GM21526 (cell line): ENCODE measurements around the gene TRABD2B.

Experiments used
- ATAC-seq: cut with Tn5 transposase; IDR thresholded peaks from one replicate; pipeline ENCODE4 v1.9.1; 2021; ENCODE audit warnings: moderate library complexity; ENCODE audit not compliant: unreplicated experiment, low FRiP score

The TRABD2B gene

DNA sequence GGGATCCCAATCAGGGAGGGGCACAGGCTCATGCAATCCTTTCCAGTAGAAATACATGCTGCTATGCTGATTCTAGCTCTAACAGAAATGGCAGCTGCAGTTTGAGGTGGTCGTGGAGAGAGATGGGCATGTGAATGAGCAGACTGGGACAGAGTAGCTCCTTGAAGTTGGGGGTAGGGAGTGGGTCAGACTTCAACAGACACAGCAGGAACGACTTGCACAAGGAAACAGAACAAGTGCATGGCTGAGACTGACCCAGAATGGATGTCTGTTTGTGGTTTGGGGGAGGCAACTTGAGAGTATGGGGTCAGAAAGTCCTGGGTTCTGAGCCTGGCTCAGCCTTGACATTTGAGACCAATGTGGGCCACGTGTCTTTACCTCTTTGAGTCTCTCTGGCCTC is 25.1 kb upstream of the TRABD2B start:
- no peak for ATAC-seq

DNA sequence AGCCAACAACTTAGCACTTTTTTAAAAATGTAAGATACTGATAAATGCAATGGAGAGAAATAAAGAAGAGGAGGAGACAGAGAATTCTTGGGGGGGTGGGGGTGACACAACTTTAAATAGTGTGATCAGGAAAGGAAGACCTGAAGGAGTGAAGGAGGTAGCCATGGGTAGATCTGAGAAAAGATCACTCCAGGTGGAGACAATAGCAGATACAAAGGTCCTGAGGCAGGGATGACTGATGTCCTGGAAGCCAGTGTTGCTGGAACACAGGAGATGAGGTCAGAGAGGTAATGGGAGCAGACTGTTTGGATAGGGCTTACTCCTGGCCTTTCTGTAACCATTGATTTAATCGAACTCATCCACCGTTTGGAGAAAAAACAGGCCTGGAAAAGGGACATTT is 24.6 kb upstream of the TRABD2B start:
- ATAC-seq: no peak

DNA sequence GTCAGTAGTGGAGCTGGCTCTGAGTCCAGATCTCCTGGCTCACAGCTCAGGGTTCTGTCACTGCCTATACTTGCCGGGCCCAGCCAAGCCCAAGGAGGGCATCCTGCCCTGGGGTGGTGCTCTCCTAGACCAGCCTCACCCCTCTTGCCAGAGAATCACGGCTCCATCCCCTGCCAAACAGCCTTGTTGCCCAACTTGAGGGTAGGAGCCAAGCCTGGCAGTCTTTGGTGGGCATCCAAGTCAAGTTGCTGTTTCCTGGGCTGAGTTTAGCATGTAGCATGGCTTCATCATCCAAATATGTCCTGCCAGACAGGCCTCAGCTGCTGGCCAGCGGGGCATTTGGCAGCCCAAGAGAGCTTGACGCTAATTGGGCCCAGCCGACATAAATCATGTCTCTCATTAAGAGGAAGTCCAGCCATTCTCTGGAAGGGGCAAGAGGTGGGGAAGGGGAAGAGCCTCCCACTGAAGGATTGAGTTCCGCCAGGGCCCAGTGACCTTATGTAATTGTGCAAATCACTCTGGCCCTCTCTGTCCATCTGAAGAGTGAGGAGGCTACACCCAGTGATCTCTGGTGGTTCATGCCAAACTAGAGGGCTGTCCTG is 22.6 kb upstream of the TRABD2B start:
- no peak for ATAC-seq

DNA sequence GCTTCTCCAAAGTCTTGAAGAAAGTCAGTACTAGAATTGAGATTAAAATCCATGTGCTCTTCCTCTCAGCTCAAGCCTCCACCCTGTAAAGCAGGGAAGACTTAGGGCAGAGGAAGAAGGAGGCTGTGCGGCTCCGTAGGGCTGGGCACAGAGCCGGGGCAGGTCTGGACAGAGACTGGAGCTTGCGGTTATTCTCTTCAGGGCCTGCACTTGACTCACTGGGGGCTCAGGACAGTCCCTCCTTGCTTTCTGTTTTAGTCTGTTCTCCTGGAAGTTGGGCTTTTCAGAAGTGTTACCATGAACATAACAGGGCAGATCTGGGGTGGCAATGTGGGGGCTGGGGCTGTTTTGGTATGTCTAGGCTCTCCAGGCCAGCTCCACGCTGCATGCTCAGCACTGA is 21.6 kb upstream of the TRABD2B start:
- no peak for ATAC-seq

DNA sequence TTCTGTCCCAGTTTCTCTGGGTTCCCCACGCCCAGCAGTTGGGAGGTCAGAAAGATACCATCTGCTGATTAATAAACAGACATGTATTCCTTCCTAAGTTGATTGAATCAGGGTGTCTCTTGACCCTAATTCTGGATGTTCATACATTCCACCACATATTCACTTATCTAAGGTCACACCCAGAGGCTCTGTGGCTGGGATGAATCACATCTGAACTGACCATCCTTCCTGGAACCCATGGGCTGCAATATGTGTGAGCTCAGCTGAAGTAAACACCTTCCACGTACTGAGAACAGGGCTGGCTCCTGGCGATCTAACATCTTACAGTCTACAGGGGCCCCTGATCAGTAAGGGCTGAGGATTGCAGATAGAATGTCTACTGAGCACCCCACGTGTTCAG is 20.5 kb upstream of the TRABD2B start:
- no peak for ATAC-seq

DNA sequence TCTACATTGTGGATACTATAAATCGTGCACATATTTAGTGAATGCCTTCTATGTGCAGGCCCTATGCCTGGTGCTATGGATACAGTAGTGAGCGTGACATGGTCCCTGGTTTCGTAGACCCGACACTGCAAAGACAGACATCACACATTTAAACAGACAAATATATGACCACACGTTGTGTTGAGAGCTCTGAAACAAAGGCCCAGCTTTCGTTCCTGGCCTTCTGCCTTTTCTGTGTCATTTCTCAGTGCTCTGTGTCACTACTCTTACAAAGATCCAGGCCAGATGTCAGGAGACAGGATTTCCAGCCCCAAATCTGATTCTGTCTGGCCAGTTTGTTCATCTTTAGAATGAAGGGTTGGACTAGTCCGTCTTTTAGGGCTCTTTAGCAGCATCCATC is 19.3 kb upstream of the TRABD2B start:
- no peak for ATAC-seq

DNA sequence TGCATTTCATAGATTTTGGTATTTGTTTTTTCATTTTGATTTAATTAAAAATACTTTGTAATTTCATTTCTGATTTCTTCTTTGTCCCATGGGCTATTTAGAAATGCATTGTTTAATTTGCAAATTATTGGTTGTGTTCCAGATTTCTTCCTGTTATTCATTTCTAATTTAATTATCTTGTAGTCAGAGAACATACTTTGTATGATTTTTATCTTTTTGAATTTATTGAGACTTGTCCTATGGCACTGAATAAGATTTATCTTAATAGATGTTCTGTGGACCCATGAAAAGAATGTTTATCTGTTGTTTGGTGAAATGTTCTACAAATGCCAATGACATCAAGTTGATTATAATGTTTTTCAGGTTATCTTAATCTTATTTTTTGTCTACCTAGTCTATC is 16.1 kb upstream of the TRABD2B start:
- no peak for ATAC-seq

DNA sequence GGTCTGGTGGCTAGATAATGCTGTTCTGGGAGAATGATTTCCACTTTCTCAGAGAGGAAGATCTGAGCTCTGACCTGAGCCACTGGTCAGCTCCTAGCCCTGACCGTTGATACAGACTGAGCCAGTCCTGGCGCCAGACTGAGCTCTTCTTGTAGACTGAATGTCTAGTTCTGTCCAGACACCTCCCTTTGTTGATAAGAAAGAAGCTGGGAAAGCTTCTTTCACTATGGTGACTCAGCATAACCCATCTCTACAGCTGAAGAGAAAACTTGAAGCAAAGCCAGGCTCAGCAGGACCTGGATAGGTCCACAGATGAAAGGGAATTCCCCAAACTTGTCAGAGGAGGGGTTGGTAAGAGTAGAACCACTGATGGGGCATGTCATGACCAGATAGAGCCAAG is 9.9 kb upstream of the TRABD2B start:
- no peak for ATAC-seq

DNA sequence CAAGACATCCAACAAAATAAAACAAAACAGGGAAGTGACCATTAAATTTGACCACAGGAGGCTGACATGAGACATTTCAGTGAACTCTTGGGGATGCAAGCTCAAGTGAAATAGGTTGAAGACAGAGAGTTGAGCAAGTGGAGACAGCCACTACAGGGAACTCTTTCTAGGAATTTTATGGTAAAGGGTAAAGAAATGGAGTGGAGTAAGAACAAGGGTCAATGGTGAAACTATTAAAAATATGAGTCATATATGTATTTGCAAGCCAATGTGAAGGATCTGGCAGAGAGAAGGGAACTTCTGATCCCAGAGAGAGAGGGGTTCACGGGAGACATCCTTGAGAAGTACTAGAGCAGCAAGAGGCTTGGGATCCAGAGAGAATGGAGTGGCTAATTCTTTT is 9.1 kb upstream of the TRABD2B start:
- ATAC-seq: no peak

DNA sequence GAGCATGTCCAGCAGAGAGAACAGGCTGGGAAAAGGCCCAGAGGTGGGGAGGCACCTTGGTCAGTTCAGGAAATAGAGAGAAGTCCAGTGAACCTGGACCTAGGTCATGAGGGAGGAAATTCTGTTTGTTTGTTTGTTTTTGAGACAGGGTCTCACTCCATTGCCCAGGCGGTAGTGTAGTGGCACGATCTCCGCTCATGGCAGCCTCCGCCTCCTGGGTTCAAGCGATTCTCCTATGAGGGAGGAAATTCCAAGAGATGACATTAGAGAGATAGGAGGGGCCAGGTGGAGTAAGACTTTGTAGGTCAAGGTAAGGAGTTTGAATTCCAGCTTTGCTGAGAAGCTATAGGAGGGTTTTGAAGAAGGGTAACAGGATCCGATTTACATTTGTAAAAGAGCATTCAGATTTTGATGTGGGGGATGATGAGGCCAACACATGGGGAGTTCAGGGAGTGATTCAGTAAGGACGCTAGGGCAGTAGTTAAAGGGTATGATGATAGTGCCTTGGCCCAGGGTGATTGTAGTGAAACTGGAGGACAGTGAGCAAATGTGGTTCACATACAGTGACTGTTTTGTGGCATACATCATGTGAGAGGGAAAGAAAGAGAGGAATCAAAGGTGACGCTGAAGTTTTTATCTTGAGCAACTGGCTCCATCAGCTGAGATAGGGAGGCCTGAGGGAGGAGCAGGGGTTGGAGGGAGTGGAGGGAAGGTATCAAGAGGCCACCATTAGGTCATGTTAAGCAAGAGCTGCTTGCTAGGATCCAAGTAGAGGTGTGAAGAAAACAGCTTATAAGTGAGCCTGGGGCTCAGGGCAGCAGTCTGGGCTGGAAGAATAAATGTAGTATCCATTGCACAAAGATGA is 8.3 kb upstream of the TRABD2B start:
- ATAC-seq: no peak

DNA sequence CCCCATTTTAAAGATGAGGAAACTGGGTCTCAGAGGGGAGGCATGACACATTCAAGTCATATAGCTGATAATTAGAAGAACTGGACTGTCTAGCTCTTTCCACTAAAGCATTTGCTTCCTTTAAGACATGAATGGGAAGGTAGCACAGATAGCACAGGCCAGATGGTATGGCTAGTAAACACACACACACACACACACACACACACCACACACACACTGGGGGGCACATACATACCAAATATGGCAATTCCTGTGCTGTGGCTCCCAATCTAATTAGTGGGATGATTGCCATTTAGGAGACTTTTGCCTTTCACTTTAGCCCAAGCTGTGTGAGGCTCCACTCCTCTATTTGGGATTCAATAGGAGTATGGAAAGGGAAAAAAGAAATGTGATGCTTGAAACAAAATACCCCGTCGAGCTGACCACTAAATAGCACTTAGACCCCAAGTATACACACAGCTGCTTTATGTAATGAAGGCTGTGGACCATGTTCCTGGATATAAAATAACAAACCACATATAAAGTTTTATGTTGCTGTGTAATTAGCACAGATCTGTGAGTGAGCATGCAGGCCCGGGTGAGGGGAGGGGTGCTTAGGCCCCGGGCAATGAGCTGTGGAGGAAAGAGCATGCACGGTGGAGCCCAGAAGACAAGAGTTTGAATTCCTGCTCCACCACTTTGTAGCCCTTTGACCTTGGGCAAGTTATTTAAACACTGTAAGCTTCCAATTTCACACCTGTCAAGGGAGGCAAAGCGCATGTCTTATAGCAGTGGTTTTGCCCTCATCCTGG is 6.8 kb upstream of the TRABD2B start:
- ATAC-seq: no peak

DNA sequence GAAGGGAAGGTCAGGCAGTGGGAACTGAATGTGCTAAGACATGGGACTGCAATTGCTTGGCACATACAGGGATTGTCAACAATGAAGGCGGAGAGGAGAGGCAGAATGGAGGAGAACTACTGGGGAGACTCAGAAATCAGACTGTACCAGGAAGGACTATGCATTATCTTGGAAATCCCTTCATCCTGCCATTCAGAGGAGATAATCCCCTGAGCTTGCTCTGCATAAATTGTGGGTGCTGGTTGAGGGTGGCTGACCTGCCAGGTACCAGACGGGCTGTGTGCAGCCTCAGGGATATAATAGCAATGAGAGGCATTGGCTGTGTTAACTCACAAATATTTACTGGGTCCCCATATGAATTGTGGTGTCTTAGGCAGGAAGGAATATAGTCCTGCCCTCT is 5.0 kb upstream of the TRABD2B start:
- ATAC-seq: no peak

DNA sequence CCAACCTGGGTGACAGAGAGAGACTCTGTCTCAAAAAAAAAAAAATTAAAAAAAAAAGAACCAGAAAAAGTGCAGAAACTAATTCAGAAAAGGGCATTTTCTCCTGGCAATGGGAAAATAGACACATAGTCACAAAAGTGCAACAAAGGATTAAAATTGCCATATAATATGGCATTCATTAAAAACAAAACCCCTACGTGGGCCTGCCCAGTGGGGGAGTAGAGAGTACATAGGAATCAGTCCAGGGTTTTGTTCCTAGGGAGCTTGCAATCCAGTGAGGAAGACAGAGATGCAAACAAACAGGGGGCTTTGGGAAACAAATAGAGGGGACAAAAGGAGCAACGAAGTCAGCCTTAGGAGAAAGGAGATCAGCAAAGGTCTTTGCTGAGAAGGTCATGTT is 4.5 kb upstream of the TRABD2B start:
- no peak for ATAC-seq

DNA sequence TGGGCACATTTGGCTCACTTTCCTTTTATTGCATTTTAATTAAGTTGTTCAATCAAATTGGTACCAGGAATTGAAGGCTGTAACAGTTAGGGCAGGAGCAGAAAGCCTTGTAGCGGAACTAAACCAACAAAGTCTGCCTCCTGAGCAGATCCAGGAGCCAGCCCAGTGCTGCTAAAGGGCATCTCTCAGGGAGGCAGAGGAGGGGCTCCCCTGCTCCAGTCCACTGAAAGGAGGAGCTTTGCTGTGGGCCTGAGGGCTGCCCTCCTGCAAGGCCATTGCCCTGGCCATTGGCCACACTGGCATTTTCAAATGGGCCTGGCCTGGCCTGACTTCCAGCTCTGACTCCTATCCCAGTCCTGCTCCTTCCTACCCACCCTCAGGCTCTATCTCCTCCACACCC is 3.7 kb upstream of the TRABD2B start:
- ATAC-seq: no peak

DNA sequence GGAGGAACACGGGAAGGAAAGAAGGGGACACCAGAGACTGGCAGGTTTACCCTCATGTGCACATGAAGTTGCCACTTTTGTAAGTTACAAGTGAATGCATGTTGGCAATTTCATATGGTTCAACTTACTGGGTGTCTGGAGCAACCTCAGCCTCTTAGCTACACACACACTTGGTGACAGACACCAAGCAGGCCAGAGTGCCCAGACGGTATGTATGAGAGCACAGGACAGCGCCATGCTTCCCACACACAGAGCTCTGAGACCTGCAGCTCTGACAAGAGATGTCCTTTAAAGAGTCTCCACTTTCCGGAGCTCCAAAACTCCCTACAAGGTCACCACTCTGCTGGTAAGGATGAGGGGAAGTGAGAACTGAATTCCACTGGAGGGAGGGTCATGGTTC is 1.9 kb upstream of the TRABD2B start:
- no peak for ATAC-seq

DNA sequence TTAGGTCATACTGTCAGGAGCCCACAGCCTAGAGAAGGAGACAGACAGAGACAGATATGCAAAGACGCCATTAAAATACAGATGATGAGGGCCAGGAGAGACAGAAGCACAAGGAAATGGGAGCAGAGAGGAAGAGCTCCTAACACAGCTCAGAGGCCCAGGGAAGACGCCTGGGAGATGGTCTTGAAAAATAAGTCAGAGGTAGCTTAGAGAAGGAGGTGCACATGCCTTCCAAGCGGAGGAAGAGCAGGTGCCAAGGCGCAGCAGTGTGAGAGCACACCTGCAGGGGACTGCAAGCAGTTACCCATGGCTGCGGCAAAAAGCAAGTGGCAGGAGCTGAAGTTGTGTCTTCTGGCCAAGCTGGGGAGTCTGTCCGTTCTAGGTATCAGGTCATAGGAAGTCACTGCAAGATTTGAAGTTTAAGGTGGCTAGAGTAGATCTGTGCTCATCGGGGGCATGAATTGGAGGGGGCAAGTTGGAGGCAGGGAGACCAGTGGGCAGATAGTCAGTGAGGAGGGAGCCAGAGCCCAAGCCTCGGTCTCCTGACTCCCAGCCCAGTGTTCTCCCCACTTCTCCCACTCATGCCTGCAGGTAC is 1.3 kb upstream of the TRABD2B start:
- no peak for ATAC-seq

DNA sequence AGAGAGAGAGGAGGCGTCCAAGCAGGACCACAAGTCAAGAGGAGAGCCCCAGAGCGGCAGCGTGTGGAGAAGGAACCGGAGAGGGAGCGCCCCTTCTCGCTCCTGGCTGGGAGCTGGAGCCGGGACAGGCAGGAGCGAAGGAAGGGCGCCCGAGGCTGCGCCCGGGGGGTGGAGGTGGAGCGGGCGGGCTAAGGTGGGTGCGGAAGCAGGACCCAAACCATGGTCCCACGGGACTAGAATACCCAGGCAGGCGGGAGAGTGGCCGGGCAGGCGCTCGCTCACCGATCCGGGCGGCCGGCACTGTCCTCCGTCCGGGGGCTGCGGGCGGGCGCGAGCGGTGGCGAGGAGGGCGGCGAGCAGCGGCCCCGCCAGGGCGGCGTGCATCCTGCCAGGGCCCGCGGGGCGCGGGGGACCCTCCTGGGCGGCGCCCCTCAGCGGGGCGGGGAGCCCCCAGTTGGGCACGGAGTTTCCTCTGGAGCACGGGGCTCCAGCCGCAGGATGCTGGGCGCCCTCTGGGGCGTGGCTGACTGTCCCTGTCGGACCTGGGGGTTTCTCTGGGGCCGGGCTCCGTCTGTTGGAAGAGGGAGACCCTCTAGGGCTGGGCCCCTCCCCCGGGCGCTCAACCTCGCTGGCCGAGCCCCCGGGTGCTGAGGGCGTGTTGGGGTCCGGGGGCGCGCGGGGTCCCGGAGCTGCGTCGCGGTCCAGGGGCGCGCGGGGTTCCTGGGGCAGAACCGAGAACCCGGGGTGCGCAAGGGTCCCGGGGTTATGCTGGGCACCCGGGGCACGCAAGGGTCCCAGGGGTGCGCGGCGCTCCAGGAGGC is 569 bp downstream of the TRABD2B start:
- ATAC-seq: no peak

DNA sequence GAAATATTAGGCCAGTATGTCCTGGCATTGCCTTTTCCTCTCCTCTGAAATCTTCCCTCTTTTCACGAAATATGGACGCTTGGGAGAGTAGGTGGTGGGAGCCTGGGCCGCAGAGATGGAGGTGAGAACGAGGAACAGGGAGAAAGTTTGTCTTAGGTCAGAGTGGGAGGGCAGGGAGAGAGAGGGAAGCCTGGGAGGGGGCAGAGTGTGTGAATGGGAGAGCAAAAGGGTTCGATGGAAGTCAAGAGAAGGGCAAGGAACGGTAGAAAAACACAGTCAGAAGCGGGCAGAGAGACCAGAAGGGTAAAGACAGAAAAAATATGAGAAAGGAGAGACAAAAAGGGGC is 1.2 kb downstream of the TRABD2B start:
- no peak for ATAC-seq

DNA sequence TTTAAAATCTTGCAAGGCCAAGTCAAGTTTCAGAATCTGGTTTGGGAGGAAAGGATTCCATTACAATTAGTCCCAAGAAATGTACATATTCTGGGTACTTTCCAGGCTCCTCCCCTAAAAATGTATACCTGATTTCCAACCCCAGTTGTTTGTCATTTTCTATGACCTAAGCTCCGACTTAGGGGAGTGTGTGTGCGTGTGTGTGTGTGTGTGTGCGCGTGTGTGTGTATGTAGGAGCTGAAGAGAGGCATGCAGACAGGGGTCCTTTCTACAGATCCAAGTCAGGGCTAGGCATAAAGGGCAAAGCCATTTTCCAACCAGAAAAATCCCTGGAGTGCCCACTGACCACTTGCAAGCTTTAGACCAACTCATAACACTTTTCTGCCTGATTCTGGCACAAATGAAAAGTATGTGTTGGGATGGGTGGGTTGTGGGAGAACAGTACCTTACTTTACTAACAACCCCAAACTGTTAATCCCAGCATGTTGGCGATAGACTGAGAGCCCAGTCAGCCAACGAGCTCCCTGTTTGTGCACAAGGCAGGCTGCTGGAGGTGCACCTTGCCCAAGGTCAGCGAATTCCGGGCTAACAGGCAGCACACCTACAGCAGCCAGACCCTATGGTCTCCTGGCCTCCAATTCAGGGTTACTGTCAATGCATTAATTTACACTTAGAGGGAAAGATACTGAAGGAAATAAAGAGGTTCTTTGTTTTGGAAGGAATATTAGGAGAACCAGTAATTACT is 1.7 kb downstream of the TRABD2B start:
- ATAC-seq: no peak
